Ectodermal cell (in vitro differentiated cells): ENCODE measurements around the gene FAM131C.
"Not testable (repeated sequence)": the region's sequence is repeated elsewhere in the genome, so short reads cannot be mapped to it uniquely, and the experiment has no call there.

Experiments
- H3K27ac ChIP-seq: 2 replicates; pipeline ENCODE4 v1.7.0; 2013; ENCODE audit warnings: mild to moderate bottlenecking, low read depth, low read length; ENCODE audit not compliant: insufficient read depth, poor library complexity, severe bottlenecking
- H3K27me3 ChIP-seq: 2 replicates; pipeline ENCODE4 v1.7.0; 2013; ENCODE audit warnings: mild to moderate bottlenecking, low read length; ENCODE audit not compliant: insufficient read depth, control insufficient read depth, poor library complexity, severe bottlenecking
- H3K36me3 ChIP-seq: one replicate; pipeline ENCODE4 v1.7.0; 2013; ENCODE audit warnings: low read length; ENCODE audit not compliant: control insufficient read depth, insufficient read depth
- H3K4me1 ChIP-seq: one replicate; pipeline ENCODE4 v1.7.0; 2013; ENCODE audit warnings: low read length; ENCODE audit not compliant: control insufficient read depth, insufficient read depth
- H3K4me3 ChIP-seq: 2 replicates; pipeline ENCODE4 v1.7.0; 2013; ENCODE audit warnings: low read depth, low read length, control low read depth; ENCODE audit not compliant: insufficient read depth
- H3K9me3 ChIP-seq: 2 replicates; pipeline ENCODE4 v1.7.0; 2013; ENCODE audit warnings: mild to moderate bottlenecking, low read length, moderate library complexity; ENCODE audit not compliant: control insufficient read depth
- WGBS, 2 experiments: methylation state at CpG; one replicate each; pipeline ENCODE4 v1.1.7; 2013; ENCODE audit warnings: missing lambda C conversion rate in 2 of 2; 5-methylcytosine and 5-hydroxymethylcytosine counted together

Gene FAM131C

DNA sequence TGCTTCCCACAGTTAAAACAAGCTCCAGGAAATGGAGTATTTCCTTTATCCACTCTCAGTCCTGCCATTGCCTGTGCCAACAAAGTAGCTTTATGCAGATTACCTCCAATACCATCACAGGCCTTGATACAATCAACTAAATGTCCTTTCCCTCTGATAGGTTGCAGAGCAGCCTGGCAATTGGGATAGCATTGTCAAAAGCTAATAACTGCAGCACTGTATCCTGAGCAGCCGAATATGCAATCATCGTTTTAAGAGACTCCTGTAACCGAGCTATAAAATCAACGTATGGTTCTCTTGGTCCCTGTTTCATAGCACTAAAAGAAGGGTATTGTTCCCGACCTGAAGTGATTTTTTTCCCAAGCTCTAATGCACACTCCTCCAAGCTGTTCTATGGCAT, 33.6 kb upstream of the FAM131C start:
- not testable (repeated sequence) for H3K9me3 ChIP-seq, H3K27me3 ChIP-seq, H3K36me3 ChIP-seq, H3K4me3 ChIP-seq, H3K27ac ChIP-seq, H3K4me1 ChIP-seq
- WGBS, 2 experiments, result 96 to 97% methylated on average over 5 of the region's 5 CpGs

DNA sequence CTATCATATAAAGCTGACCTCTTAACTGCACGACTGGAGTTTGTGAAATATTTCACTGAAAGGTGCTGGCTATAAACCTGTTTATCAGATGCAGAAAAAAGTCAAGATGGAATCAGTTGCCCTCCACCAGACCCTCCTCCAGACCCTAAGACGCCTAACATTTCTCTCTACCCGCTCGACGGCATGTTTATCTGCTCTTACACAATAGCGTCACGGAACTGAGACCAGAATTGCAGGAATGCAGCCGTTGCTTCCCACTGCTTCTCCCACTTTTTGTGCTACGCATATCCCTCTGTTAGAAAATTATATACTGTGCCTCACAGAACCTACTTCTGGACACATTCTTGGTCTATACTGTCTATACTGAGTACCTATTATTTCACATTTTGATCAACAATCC, 28.2 kb upstream of the FAM131C start:
- Histone ChIP-seq H3K4me1 (peaks cover 4% of the 10 kb centered on the region), H3K27ac (no peak overlapping the region), H3K4me3 (no peak overlapping the region), H3K9me3 (no peaks in the 10 kb centered on the region), H3K27me3 (no peaks in the 10 kb centered on the region), H3K36me3 (no peaks in the 10 kb centered on the region)
- WGBS, 2 experiments, result 93 to 95% methylated on average over 9 of the region's 9 CpGs

DNA sequence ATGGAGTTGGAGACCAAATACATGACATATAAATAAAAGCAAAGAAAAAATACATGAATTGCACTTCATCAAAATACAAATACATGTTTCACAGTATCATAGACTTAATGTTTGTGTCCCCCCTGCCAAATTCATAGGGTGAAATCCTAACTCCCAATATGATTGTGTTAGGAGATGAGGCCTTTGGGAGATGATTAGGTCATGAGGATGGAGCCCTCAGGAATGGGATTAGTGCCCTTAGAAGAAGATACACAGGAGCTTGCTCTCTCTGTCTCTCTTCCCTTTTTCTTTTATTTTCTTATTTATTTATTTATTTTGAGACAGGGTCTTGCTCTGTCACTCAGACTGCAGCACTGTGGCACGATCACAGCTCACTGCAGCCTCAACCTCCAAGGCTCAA, 26.0 kb upstream of the FAM131C start:
- H3K27ac ChIP-seq, result no peak overlapping the region
- H3K27me3 ChIP-seq, result no peaks in the 10 kb centered on the region
- H3K36me3 ChIP-seq, result no peaks in the 10 kb centered on the region
- H3K9me3 ChIP-seq, result no peaks in the 10 kb centered on the region
- H3K4me3 ChIP-seq, result no peak overlapping the region
- H3K4me1 ChIP-seq, result peaks cover 4% of the 10 kb centered on the region
- WGBS, 2 experiments, result 89 to 93% methylated on average over 1 of the region's 1 CpG

DNA sequence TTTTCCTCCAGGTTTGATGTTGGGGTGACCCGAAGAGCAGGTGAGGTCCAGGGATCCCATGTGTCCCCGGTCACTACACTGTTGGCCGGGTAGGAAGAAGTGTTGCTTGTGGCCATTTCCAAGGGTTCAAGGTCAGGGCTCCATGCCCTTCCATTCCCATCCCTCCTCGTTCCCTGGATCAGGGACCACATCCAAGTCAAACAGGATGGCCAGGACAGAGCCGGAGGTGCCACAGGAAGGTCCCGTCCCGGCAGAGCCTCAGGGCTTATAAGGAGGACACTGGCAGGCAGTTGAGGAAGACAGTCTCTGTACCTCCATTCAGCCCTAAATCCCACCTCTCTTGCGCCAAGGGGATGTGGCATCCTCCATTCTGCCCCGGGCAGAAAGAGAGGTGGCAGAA, 22.0 kb upstream of the FAM131C start:
- 91 to 95% methylated on average over 9 of the region's 9 CpGs for WGBS, 2 experiments
- H3K4me3 ChIP-seq, result no peak overlapping the region
- H3K9me3 ChIP-seq, result no peaks in the 10 kb centered on the region
- H3K27ac ChIP-seq, result no peak overlapping the region
- H3K27me3 ChIP-seq, result no peaks in the 10 kb centered on the region
- H3K36me3 ChIP-seq, result no peaks in the 10 kb centered on the region
- H3K4me1 ChIP-seq, result peaks cover 15% of the 10 kb centered on the region

DNA sequence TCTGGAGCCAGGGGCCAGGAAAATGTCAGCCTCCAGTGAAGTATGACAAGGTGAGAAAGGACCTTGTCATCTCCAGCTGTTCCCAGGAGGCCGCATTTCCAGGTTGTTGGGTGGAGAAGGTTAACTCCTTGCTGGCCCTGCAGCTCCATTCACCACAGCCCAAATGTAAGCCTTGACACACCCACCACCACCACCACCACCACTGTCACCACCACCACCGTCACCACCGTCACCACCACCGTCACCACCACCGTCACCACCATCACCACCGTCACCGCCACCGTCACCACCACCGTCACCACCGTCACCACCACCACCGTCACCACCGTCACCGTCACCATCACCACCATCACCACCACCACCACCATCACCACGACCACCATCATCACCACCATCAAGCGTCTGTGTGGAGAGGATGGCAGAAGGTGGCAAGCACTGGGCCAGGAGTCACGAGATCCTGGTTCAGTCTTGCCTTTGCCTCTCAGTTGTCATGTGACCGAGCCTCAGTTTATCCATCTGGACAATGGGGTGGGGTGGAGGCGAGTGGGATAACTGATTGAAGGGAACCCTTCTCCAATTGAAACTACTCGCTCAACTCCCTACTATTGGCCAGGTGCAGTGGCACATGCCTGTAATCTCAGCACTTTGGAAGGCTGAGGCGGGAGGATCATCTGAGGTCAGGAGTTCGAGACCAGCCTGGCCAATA, 21.2 kb upstream of the FAM131C start:
- WGBS, 2 experiments, result 92 to 95% methylated on average over 20 to 21 of the region's 21 CpGs
- Histone ChIP-seq H3K4me1 (peaks cover 15% of the 10 kb centered on the region), H3K27ac (no peak overlapping the region), H3K27me3 (no peaks in the 10 kb centered on the region), H3K9me3 (no peaks in the 10 kb centered on the region), H3K36me3 (no peaks in the 10 kb centered on the region), H3K4me3 (no peak overlapping the region)

DNA sequence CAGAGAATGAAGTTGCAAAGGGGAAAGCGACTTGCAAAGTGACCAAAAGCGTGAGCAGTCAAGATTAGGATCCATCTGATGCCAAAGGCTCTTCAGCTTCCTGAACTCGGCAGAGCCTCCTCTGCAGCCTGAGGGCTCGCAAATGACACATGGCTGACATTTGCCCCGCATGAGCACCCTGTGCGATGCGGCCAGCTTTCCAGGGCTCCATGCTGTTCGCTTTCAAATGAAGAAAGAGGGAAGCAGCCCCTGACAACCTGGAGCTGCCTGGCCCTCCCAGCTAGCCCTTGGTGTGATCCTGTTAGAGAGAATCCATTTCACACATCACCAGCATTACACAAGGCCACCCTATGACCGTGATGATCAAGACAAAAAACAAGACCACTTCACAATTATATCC, 20.2 kb upstream of the FAM131C start:
- Histone ChIP-seq H3K9me3 (no peaks in the 10 kb centered on the region), H3K27ac (no peak overlapping the region), H3K36me3 (no peaks in the 10 kb centered on the region), H3K4me3 (no peak overlapping the region), H3K27me3 (no peaks in the 10 kb centered on the region), H3K4me1 (peaks cover 18% of the 10 kb centered on the region)
- 53 to 59% methylated on average over 9 of the region's 9 CpGs for WGBS, 2 experiments

DNA sequence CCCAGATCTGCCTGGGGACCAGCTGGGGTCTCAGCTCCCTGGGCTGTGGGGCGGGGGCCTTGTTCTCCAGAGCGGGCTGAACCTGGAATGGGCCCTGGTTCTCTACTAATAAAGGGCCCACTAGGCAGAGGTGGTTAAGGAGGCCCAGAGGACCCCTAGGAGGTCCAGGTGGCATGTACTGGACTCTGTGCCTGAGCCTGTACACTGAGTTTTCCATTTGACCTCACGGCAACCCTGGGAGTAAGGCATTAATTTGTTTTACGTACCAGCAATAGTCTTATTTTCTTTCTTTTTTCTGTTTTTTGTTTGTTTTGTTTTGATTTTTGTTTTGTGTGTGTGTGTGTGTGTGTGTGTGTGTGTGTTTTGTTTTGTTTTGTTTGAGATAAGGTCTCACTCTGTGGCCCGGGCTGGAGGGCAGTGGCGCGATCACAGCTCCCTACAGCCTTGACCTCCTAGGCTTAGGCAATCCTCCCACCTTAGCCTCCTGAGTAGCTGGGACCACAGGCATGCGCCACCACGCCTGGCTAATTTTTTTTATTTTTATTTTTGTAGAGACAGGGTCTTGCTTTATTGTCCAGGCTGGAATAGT, 19.6 kb upstream of the FAM131C start:
- WGBS, 2 experiments, result 91 to 94% methylated on average over 9 of the region's 9 CpGs

DNA sequence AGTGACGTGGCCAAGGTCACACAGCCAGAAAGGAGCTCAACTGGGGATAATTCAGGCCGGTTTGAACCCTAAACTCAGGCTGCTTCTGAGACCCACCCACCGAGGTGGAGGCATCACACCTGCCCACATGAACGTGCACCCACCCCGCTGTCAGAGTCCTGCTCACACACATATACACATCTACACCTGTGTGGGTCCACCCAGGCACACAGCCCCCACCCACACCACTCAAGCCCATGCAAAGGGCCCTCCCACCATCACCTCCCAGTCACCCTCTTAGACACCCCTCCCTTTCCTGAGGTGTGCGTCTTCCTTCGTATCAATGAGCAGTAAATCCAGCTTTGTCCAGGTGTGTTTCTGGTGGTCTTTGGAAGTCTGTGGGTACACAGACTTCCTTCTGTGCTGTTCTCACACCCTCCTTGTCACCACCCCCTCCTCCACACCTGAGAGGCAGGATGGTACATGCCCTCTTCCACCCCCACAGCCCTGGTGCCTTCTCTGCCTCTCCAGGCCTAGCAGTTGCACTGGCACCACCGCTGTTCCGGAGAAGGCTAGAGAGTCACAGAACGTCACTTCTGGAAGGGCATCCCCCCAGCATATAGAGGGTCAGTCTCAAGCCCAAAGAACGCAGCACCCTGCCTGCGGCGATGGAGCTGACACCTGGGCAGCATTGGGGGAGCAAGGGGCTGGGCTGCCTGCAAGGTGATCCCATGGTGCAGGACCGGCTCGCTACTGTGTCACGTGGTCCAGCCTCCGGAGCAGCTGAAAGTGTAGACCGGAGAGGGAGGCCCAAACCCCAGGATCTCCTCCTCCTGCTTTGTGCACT, 18.9 kb upstream of the FAM131C start:
- H3K4me3 ChIP-seq, result no peak overlapping the region
- H3K36me3 ChIP-seq, result no peaks in the 10 kb centered on the region
- H3K9me3 ChIP-seq, result no peaks in the 10 kb centered on the region
- H3K27me3 ChIP-seq, result no peaks in the 10 kb centered on the region
- H3K27ac ChIP-seq, result no peak overlapping the region
- WGBS, 2 experiments, result 92% methylated on average over 18 of the region's 18 CpGs
- peaks cover 28% of the 10 kb centered on the region for H3K4me1 ChIP-seq

More for the DNA sequence above, 19.6 kb upstream of the FAM131C start:
- H3K4me1 ChIP-seq, result peaks cover 22% of the 10 kb centered on the region
- H3K27me3 ChIP-seq, result no peaks in the 10 kb centered on the region
- no peaks in the 10 kb centered on the region for H3K36me3 ChIP-seq
- H3K9me3 ChIP-seq, result no peaks in the 10 kb centered on the region
- H3K27ac ChIP-seq, result no peak overlapping the region
- no peak overlapping the region for H3K4me3 ChIP-seq

DNA sequence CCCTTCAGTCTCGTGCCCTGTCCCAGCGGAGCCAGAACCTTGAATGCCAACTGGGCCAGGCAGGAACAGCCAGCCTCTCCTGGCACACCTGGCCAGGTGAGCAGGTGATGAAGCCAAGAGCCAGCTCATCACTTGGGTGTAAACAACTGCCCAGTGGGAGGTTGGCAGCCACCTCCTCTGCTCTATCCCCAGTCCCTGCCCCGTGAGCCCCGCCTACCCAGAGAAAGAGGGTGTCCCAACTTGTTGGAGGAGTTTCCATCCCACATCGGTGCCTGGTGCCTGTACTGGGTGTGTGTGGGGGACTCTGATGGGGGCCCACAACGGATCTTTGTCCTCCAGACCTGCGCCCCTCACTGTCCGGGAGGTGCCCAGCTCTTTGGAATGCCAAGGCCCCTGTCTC, 17.8 kb upstream of the FAM131C start:
- Histone ChIP-seq H3K4me3 (no peak overlapping the region), H3K36me3 (no peaks in the 10 kb centered on the region), H3K9me3 (no peaks in the 10 kb centered on the region), H3K27ac (no peak overlapping the region), H3K4me1 (peaks cover 28% of the 10 kb centered on the region), H3K27me3 (no peaks in the 10 kb centered on the region)
- 90 to 96% methylated on average over 8 of the region's 8 CpGs for WGBS, 2 experiments

DNA sequence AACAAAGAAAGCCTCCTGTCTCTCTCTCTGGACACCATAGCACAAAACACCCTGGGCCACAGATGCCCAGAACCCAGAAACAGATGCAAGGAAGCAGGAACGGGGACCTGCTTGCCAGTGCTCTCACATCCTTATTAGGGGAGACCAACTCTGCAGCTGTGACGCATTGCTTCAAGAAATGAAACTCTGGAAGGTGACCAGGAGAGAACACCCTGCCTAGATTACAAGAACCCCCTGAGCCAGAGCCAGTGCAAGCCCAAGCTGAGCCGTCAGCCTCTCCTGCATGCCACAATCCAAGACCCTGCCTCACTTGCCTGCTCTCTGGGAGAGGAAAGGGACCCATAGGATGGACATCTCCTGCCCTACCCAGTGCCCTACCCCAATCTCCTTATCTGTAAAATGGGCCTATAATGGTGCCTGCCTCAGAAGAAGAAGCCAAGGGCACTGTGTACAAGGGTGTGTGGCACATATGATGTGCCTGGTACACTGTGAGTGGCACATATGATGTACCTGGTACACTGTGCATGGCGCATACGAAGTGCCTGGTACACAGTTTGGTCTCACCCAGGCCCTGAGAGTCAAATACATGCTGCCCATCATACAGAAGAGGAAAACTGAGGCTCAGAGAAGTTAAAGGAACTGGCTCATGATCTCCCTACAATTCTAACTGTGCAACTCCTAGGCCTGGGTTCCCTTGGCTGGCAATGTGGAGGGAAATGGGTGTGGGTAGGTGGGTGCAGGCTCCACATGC, 16.8 kb upstream of the FAM131C start:
- Histone ChIP-seq H3K27ac (no peak overlapping the region), H3K4me3 (no peak overlapping the region), H3K4me1 (peaks cover 28% of the 10 kb centered on the region), H3K36me3 (no peaks in the 10 kb centered on the region), H3K27me3 (no peaks in the 10 kb centered on the region), H3K9me3 (no peaks in the 10 kb centered on the region)
- WGBS, 2 experiments, result 90 to 93% methylated on average over 5 of the region's 5 CpGs
